ENCODE data around the gene MYH9.
"Not testable (repeated sequence)": the region's sequence is repeated elsewhere in the genome, so short reads cannot be mapped to it uniquely, and the experiment has no call there.

Gene MYH9

GRCh38 chr22:36387959-36388726 is at the start of gene MYH9:
MYH9 (minus strand) TSS chr22:36387967; CDS start chr22:36349236, 38,731 bp downstream.
- DNase-seq = peak; percentile 100

DNA sequence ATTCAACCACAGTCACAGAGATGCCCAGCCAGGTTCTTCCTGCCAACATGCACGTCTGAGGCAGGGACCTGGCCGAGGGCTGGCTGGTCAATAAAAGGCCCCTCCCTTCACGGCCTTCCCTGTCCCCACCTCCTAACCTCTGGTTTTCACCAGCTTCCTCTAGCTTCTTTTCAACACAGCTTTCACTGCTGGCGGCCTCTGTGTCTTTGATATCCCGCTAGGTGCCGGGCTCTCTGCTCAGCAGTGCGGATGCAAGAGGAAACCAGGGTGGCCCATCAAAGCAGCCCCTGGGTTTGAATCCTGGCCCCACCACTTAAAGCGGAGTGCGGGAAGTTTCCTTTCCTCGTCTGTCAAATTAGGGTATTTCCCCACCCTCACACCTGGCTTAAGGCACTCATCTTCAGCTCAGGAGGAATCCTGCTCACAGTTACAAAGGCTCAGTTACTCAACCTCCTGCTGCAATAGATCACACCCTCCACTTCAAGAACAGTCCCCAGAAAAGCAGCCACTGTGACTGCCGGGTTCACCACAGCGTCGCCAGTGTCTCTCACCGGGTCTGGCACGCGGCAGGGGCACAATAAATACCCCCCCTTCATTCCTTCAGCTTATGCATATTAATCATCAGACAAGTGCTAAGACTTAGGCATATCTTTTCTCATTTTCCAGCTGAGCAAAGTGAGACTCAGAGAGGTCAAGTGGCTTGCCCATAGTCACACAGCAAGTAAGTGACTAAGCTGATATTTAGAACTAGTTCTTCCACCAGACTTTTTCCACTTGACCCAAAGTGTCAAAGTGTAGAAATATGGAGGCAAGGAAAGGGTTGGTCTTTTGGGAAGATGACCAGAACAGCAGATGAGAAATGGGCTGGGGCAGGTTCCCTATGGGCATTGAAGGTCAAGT is 48.0 kb upstream of the MYH9 start:
- DNase-seq = no peak

- DNase-seq = no peak
These were observed 45.8 kb upstream of the MYH9 start for GRCh38 chr22:36433318-36434231.

GRCh38 chr22:36432592-36433317 is 45.0 kb upstream of the MYH9 start:
- peak; percentile 64 for DNase-seq

GRCh38 chr22:36431977-36432376 is 44.2 kb upstream of the MYH9 start:
- DNase-seq = no peak

DNA sequence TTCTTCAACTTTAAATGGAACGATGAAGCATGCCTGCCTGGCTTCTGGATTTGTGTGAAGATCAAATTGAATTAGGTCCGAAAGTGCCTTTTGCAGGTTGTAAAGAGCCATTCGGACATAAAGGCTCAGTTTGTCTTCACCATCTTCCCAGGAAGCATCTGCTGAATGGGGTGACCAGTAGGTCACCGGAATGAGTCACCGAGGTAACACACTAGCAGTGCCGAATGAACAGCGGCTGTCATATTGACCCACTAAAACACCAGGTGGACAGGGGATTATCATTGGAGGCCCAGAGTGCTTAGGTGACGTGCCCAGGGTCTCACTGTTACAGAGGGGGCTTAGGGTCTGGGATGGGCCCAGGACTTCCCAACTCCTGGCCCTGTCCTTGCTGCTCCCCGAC is 43.1 kb upstream of the MYH9 start:
- DNase-seq = no peak

DNA sequence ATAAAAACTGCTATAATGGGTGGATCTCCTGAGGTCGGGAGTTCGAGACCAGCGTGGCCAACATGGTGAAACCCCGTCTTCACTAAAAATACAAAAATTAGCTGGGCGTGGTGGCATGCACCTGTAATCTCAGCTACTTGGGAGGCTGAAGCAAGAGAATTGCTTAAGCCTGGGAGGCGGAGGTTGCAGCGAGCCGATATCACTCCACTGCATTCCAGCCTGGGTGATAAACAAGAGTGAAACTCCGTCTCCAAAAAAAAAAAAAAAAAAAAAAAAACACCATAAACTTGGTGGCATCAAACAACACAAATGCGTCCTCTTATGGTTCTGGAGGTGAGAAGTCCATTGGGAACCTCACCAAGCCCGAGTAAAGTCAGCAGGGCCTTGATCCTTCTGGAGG is 40.2 kb upstream of the MYH9 start:
- DNase-seq = not testable (repeated sequence)

DNA sequence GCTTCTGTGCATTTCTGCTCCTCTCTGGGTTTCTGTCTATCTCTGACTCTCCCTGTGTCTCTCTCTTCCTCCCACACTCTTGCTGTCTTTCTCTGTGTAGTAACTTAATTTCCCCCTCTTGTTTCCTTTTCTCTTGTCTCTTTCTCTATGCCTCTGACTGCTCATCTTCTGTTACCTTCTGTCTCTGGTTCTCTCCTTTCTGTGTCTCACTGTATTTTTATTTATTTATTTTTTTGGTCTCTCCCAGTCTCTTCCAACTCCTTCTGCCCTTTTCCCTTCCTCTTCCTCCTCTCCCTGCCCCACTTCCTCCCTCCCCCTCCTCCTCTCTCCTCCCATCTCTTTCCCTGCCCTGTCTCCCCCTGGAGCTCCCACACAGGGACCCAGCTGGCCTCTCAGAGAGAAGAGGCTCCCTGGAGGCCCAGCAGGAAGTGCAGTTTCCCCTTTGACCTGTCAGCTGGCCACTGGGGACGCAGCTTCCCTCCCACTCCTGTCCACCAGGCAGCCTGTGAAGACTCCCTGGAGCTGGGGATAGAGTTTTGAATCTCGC is 38.3 kb upstream of the MYH9 start:
- no peak for DNase-seq

DNA sequence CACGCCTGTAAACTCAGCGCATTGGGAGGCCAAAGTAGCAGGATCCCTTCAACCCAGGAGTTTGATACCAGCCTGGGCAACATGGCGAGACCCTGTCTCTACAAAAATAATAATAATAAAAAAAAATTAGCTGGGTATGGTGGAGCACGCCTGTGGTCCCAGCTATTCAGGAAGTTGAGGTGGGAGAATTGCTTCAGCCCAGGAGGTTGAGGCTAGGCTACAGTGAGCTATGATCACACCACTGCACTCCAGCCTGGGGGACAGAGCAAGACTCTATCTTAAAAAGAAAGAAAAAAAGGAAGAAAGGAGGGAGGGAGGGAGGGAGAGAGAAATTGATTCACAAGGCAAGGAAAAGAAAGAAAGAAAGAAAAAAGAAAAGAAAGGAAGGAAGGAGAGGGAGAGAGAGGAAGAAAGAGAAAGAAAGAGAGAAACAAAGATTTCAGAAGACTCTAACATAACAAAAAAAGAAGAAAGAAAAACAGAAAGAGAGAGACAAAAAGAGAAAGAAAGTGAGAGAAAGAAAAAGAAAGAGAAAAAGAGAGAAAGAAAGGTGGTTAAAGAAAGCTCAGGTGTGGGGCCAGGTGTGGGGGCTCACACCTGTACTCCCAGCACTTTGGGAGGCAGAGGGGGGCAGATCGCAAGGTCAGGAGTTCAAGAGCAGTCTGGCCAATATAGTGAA is 37.3 kb upstream of the MYH9 start:
- no peak for DNase-seq

GRCh38 chr22:36424466-36424865 is 36.7 kb upstream of the MYH9 start:
- DNase-seq = not testable (repeated sequence)

GRCh38 chr22:36423461-36424404 is 36.0 kb upstream of the MYH9 start:
- DNase-seq = no peak

- no peak for DNase-seq
These were observed 34.7 kb upstream of the MYH9 start for GRCh38 chr22:36422287-36423014.

DNA sequence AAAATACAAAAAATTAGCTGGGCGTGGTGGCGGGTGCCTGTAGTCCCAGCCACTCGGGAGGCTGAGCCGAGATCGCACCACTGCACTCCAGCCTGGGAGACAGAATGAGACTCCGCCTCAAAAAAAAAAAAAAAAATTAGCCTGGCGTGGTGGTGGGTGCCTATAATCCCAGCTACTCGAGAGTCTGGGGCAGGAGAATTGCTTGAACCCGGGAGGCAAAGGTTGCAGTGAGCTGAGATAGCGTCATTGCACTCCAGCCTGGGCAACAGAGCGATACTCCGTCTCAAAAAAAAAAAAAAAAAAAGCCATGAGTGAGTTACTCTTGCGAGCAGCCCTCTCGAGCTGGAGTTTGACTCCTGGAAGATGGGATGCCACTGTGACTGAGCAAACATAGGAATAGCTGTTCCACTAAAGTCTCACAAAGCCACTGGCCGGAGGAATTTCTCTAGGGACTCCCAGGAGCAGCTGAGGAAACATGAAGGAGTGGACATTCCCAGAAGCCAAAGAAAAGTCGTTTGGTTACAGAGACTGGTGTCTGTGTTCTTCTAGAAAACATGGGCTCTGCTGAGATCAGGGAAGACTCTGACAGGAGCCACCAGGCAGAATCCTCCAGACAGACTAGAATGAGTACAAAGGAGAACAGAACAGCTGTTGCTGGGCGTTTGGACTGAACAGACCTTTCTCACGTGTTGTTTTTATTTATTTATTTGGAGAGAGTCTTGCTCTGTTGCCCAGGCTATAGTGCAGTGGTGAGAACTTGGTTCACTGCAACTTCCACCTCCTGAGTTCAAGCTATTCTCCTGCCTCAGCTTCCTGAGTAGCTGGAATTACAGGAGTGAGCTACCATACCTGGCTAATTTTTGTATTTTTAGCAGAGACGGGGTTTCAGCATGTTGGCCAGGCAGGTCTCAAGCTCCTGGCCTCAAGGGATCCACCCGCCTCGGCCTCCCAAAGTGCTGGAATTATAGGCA is 32.4 kb upstream of the MYH9 start:
- no peak for DNase-seq

DNA sequence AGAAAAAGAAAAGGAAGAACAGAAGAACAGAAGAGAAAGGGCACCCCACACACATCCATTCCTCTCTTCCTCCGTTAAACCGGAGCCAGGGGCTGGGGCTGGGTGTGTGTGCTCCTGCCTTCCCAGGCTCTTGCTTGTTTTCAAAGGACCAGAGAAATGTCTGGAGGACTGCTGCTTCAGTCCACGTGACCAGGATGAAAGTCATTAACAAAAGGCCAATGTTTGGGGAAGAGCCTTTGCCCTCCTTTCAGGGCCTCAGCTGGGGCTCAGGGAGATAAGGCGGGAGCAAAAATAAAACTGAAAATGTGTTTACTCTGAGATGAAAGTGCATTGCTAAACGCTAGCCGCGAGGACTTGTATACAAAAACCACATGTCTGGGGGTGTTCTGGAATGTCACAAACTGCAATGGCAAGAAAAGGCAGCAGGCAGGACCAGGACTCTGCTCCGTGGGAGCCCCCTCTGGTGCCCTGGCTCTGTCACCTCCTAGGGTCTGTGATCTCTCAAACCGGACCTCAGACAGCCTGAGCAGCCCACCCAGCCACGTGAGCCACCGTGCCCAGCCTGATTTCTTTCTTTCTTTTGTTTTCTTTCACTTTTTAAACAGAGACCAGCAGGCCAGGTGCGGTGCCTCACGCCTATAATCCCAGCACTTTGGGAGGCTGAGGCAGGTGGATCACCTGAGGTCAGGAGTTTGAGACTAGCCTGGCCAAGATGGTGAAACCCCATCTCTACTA is 31.6 kb upstream of the MYH9 start:
- DNase-seq = peak; percentile 54

DNA sequence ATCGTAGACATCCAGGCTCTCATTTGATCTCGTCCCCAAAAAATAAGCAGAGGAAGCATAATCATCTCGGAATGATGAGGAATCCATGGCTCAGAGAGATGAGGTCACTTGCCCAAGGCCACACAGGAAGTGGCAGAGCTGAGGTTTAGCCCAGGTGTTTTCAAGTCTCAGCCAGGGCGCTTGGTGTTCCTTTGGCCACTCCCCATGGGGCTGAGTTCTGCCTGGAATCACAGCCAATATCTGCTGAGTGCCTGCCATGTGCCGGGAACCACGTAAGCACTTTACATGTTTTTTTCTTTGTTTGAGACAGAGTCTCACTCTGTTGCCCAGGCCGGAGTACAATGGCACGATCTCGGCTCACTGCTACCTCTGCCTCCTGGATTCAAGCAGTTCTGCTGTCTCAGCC is 29.5 kb upstream of the MYH9 start:
- peak; percentile 70 for DNase-seq

DNA sequence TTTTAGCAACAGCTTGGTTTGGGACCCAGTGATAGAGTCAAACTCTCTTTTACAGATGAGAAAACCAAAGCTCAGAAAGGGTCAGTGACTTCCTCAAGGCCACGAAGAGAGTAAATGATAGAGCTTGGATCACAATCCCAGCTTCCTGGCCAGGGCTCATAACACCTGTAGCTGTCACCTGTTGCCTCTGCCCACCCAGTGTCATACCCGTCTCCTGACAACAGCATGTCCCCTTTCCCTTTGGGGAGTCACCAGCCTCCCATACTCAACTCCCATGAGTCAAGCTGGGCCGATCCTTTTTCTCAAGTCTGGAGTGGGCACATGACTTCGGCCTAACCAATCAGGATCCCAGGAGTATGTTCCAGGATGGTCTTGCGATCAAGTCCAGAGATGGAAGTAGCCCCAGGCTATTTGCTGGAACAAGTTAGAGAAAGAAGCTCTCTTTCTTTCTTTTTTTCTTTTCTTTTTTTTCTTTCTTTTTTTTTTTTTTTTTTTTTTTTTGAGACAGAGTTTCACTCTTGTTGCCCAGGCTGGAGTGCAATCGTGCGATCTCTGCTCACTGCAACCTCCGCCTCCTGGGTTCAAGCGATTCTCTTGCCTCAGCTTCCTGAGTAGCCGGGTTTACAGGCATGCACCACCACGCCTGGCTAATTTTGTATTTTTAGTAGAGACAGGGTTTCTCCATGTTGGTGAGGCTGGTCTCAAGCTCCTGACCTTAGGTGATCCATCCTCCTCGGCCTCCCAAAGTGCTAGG is 27.8 kb upstream of the MYH9 start:
- DNase-seq = no peak
